Body of pancreas (tissue), 4 donors: Measurements from ENCODE around the gene MAP2K7.

Experiments used
- CTCF ChIP-seq, 7 experiments: fragments of 450-650 bp in 4 of 7; fragments of 200-600 bp in 3 of 7; sonication (generic) in 3 of 7; IDR thresholded peaks; one replicate each; pipeline ENCODE4 v1.5.1; 2016 to 2019; ENCODE audit warnings: antibody characterized with exemption in 7 of 7
- POLR2A ChIP-seq, 3 donors: fragments of 450-650 bp; IDR thresholded peaks; one replicate each; pipeline ENCODE4 v1.6.1; 2016; ENCODE audit warnings: antibody characterized with exemption in 3 of 3, mild to moderate bottlenecking in 2 of 3

DNA sequence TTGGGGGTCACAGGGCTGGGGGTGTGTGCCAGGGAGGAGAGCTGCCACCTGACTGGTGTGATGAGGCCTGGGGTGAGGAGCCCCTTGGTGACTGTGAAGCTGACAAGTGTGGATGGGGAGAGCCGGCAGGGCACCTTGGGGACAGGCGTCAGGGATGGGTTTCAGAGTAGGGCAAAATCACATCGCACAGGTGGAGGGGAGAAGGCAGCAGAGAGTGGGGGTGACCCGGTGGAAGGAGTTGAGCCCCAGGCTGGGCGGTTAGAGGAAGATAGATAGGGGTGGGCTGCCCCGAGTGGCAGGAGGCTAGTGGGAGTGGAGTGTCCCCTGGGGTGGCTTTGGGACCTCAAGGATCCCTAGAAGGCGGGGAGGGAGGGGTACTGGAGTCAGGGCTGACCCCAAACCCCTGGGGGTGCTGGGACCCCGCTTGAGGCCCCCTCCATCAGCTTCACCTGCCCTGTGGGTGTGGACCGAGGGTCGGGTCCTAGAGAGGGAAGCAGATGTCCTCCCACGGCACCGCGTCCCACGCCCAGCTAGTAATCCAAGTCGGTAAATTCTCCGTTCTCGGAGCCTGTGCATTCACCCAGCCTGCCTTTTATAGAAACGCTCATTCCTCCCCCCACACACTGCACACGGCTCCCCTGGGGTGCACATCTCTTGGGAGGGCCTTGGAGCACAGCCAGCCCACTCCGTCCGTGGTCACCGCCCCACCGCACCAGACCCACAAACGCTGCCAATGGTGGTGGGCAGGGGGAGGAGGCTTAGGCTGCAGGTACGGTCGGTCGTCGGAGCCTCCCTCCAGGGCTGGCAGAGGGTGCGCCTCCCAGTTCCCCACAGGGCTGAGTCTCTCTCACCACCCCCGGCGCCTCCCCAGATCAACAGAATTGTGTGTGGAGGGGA is 19.9 kb downstream of the MAP2K7 start:
- TF ChIP-seq CTCF (IDR thresholded peaks at IDR 0.05) (no peak), POLR2A (IDR thresholded peaks at IDR 0.05) (no peak)
